ENCODE results near the gene MT1E. TPM values are rescaled to one million over a fixed set of nuclear protein-coding genes. Genes with fewer than 3 reads are reported as not detected.

The MT1E gene
- total and polyA plus RNA-seq, 2 donors (not counting 1 experiment from before 2014, with no cell fraction given), result 390 to 465 TPM

DNA sequence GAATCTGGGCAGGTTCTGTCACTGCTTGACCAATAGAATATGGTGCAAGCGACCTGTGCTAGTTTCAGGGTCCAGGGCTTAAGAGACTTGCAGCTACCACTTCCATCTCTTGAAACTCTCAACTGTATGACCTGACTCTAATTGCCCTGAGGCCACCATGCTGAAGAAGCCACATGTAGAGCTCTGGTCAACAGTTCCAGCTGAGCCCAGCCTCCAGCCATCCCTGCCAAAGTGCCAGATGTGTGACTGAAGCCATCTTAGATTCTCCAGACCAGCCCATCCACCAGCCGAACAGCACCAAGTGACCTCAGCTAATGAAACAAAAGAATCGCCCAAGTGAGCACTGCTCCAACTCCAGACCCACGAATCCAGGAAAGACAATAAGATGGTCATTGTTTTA is 20.6 kb upstream of the MT1E start:
- Histone ChIP-seq H2AFZ (ENCODE audit: low read length) (no peak overlapping the region), H3K4me1 (ENCODE audit: control insufficient read depth, extremely low read depth, insufficient read depth, low read length) (peaks cover 22% of the 10 kb centered on the region), H3K9me3 (ENCODE audit: control insufficient read depth, insufficient read depth, low read depth, low read length) (no peaks in the 10 kb centered on the region), H3K27me3 (ENCODE audit: control insufficient read depth, insufficient read depth, low read length) (no peaks in the 10 kb centered on the region), H3K36me3 (ENCODE audit: control insufficient read depth, insufficient read depth, low read length) (no peaks in the 10 kb centered on the region), H3K4me2 (ENCODE audit: extremely low read depth, insufficient read depth, low read length) (no peak overlapping the region), H4K20me1 (ENCODE audit: control insufficient read depth, extremely low read depth, insufficient read depth, low read length) (no peaks in the 10 kb centered on the region), H3K27ac (ENCODE audit: insufficient read depth, low read length) (peak overlapping the region; percentile 99), H3K9ac (ENCODE audit: insufficient read depth, low read length) (no peak overlapping the region), H3K79me2 (ENCODE audit: control insufficient read depth, insufficient read depth, low read length) (peaks cover 11% of the 10 kb centered on the region), H3K4me3 (replicated peaks in 1 of 4; ENCODE audit: control extremely low read depth in 1 of 4, insufficient read depth in 1 of 4, low read depth in 3 of 4, low read length in 4 of 4) (no peak overlapping the region)
- DNase-seq (ENCODE audit: low read depth in 2 of 2), result no peak
- TF ChIP-seq, protein P1, sequence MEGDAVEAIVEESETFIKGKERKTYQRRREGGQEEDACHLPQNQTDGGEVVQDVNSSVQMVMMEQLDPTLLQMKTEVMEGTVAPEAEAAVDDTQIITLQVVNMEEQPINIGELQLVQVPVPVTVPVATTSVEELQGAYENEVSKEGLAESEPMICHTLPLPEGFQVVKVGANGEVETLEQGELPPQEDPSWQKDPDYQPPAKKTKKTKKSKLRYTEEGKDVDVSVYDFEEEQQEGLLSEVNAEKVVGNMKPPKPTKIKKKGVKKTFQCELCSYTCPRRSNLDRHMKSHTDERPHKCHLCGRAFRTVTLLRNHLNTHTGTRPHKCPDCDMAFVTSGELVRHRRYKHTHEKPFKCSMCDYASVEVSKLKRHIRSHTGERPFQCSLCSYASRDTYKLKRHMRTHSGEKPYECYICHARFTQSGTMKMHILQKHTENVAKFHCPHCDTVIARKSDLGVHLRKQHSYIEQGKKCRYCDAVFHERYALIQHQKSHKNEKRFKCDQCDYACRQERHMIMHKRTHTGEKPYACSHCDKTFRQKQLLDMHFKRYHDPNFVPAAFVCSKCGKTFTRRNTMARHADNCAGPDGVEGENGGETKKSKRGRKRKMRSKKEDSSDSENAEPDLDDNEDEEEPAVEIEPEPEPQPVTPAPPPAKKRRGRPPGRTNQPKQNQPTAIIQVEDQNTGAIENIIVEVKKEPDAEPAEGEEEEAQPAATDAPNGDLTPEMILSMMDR (conservative IDR thresholded peaks at IDR 0.05 in 1 of 2, IDR thresholded peaks at IDR 0.05 in 1 of 2; ENCODE audit: low read depth in 1 of 2, low read length in 2 of 2), result no peak
- no peak for TF ChIP-seq EZH2 (IDR thresholded peaks at IDR 0.05; ENCODE audit: low read length, missing control alignments)

DNA sequence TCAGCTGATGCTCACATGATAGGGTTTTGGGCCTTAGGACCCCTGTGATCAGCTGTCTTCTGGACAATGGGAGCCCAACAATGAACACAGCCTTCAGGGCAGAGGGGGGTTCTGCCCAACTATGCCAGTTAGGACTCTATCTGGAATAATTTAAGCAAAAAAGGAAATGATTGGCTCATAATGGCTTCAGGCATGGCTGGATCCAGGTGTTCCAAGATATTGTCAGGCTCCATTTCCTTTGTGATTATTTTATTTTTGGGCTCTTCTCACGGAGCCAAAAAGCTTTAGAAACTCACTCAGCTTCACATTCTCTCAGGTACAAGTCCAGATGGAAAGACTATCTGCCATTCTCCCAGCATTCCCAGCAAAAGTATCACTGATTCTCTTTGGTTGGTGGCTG is 20.1 kb upstream of the MT1E start:
- H3K36me3 ChIP-seq (ENCODE audit: control insufficient read depth, insufficient read depth, low read length), result no peaks in the 10 kb centered on the region
- H3K9me3 ChIP-seq (ENCODE audit: control insufficient read depth, insufficient read depth, low read depth, low read length), result no peaks in the 10 kb centered on the region
- no peak overlapping the region for H3K9ac ChIP-seq (ENCODE audit: insufficient read depth, low read length)
- H3K27me3 ChIP-seq (ENCODE audit: control insufficient read depth, insufficient read depth, low read length), result no peaks in the 10 kb centered on the region
- H3K79me2 ChIP-seq (ENCODE audit: control insufficient read depth, insufficient read depth, low read length), result peaks cover 11% of the 10 kb centered on the region
- peak overlapping the region; percentile 99 for H3K27ac ChIP-seq (ENCODE audit: insufficient read depth, low read length)
- TF ChIP-seq, protein P1 (conservative IDR thresholded peaks at IDR 0.05 in 1 of 2, IDR thresholded peaks at IDR 0.05 in 1 of 2; ENCODE audit: low read depth in 1 of 2, low read length in 2 of 2), result no peak
- TF ChIP-seq EZH2 (IDR thresholded peaks at IDR 0.05; ENCODE audit: low read length, missing control alignments), result no peak
- H2AFZ ChIP-seq (ENCODE audit: low read length), result no peak overlapping the region
- H3K4me3 ChIP-seq (replicated peaks in 1 of 4; ENCODE audit: control extremely low read depth in 1 of 4, insufficient read depth in 1 of 4, low read depth in 3 of 4, low read length in 4 of 4), result no peak overlapping the region
- peaks cover 27% of the 10 kb centered on the region for H3K4me1 ChIP-seq (ENCODE audit: control insufficient read depth, extremely low read depth, insufficient read depth, low read length)
- H4K20me1 ChIP-seq (ENCODE audit: control insufficient read depth, extremely low read depth, insufficient read depth, low read length), result no peaks in the 10 kb centered on the region
- DNase-seq (ENCODE audit: low read depth in 2 of 2), result no peak
- H3K4me2 ChIP-seq (ENCODE audit: extremely low read depth, insufficient read depth, low read length), result no peak overlapping the region

DNA sequence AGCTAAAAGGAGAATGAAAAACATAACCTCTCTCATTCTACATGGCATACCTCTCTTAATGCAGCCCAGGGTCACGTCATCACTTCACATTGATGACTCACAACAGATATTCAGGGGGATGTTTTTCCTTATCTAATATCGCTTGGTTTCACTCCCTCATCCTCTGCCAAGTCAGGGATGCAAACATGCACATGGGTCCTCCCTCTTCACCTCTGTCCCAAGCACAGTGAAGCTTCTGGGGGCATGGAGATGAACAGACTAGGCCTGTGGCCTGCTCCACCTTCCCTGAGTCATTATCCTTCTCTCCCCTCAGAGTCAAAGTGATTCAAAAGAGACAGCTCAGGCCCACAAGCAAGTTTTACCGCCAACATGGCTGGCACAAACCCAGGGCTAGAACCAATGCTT is 19.5 kb upstream of the MT1E start:
- H4K20me1 ChIP-seq (ENCODE audit: control insufficient read depth, extremely low read depth, insufficient read depth, low read length), result no peaks in the 10 kb centered on the region
- H3K27ac ChIP-seq (ENCODE audit: insufficient read depth, low read length), result peak overlapping the region; percentile 99
- peaks cover 33% of the 10 kb centered on the region for H3K4me1 ChIP-seq (ENCODE audit: control insufficient read depth, extremely low read depth, insufficient read depth, low read length)
- peak overlapping the region; percentile 13 for H3K4me2 ChIP-seq (ENCODE audit: extremely low read depth, insufficient read depth, low read length)
- no peak overlapping the region for H2AFZ ChIP-seq (ENCODE audit: low read length)
- H3K79me2 ChIP-seq (ENCODE audit: control insufficient read depth, insufficient read depth, low read length), result peaks cover 11% of the 10 kb centered on the region
- TF ChIP-seq, protein P1 (conservative IDR thresholded peaks at IDR 0.05 in 1 of 2, IDR thresholded peaks at IDR 0.05 in 1 of 2; ENCODE audit: low read depth in 1 of 2, low read length in 2 of 2), result no peak
- no peak for TF ChIP-seq EZH2 (IDR thresholded peaks at IDR 0.05; ENCODE audit: low read length, missing control alignments)
- H3K27me3 ChIP-seq (ENCODE audit: control insufficient read depth, insufficient read depth, low read length), result no peaks in the 10 kb centered on the region
- H3K9me3 ChIP-seq (ENCODE audit: control insufficient read depth, insufficient read depth, low read depth, low read length), result no peaks in the 10 kb centered on the region
- peak overlapping the region; percentile 21 for H3K9ac ChIP-seq (ENCODE audit: insufficient read depth, low read length)
- no peaks in the 10 kb centered on the region for H3K36me3 ChIP-seq (ENCODE audit: control insufficient read depth, insufficient read depth, low read length)
- no peak overlapping the region for H3K4me3 ChIP-seq (replicated peaks in 1 of 4; ENCODE audit: control extremely low read depth in 1 of 4, insufficient read depth in 1 of 4, low read depth in 3 of 4, low read length in 4 of 4)
- DNase-seq (ENCODE audit: low read depth in 2 of 2), result peak in 1 of 2 donors; percentile 82
